Right lobe of liver (tissue), 6 donors: ENCODE measurements around the gene EPHA3. TPM values are rescaled to one million over a fixed set of nuclear protein-coding genes. Genes with fewer than 3 reads are reported as not detected.

Experiments used
- ATAC-seq, 4 donors: fragments of 200-7000 bp; cut with Tn5 transposase; one replicate each; pipeline ENCODE4 v1.9.1; 2020; ENCODE audit warnings: mild to moderate bottlenecking in 4 of 4, moderate library complexity in 4 of 4
- DNase-seq, 3 donors: peaks; one replicate each; pipeline ENCODE4 v3.0.0-alpha.2; 2020
- H3K27ac ChIP-seq, 3 donors: fragments of 200-600 bp; one replicate each; pipeline ENCODE4 v1.8.0; 2022
- H3K27me3 ChIP-seq, 2 donors: fragments of 200-600 bp; one replicate each; pipeline ENCODE4 v1.8.0; 2022
- H3K36me3 ChIP-seq, 4 donors: fragments of 200-600 bp; sonication (generic) in 1 of 4; one replicate each; pipeline versions ENCODE4 v1.5.1 to v1.8.0; 2017 to 2022; ENCODE audit warnings: control low read depth in 1 of 4
- H3K4me1 ChIP-seq, 4 donors: fragments of 200-600 bp; sonication (generic) in 1 of 4; one replicate each; pipeline versions ENCODE4 v1.5.1 to v1.8.0; 2017 to 2022; ENCODE audit warnings: control low read depth in 1 of 4
- H3K4me3 ChIP-seq, 3 donors: fragments of 200-600 bp; one replicate each; pipeline ENCODE4 v1.8.0; 2022
- H3K9me3 ChIP-seq, 4 donors: fragments of 200-600 bp; sonication (generic) in 1 of 4; one replicate each; pipeline versions ENCODE4 v1.5.1 to v1.8.0; 2017 to 2022; ENCODE audit warnings: control low read depth in 1 of 4
- CTCF ChIP-seq, 4 donors: fragments of 200-600 bp in 3 of 4; fragments of 450-650 bp in 1 of 4; IDR thresholded peaks; one replicate each; pipeline versions ENCODE4 v1.5.1 to v1.8.0; 2016 to 2022; ENCODE audit warnings: antibody characterized with exemption in 4 of 4, mild to moderate bottlenecking in 2 of 4
- POLR2A ChIP-seq: fragments of 450-650 bp; IDR thresholded peaks from one replicate; pipeline ENCODE4 v1.6.1; 2017; ENCODE audit warnings: antibody characterized with exemption, mild to moderate bottlenecking
- WGBS: methylation state at CpG from one replicate; pipeline ENCODE4 v1.1.6; 2018; ENCODE audit warnings: low coverage, low lambda C conversion rate; ENCODE audit not compliant: insufficient coverage; ENCODE audit errors: missing lambda C conversion rate; 5-methylcytosine and 5-hydroxymethylcytosine counted together
- intact Hi-C, 2 donors: fragments of 100-400 bp; cut with DNase I; formaldehyde crosslinking; loops; one replicate each; pipeline versions ENCODE4 v1.11.2 to v1.14.1; 2022
- total RNA-seq, 6 experiments: library from RNA; depleted of rRNA in 2 of 6; stranded (reverse); fragments of >200 nt in 2 of 6; fragmentation: NEBNext Ultra II Directional in 3 of 6; extraction: Animal tissue kit (Norgen Biotek cat#: 25700) in 3 of 6; gene quantifications; one replicate each; pipeline versions ENCODE4 v1.1.0 to v1.2.4, GENCODE V29; 2016 to 2023
- donor health status: DM: no; HTN: yes; CAD: no.
- donor health status: DM: no; HTN: no; CAD: no.
- donor health status: DM: no; HTN: no; CAD: no.
- donor health status: DM: no; HTN: yes; CAD: no.
- donor health status: DM: no; HTN: yes; CAD: no.

Gene EPHA3
- total RNA-seq, 6 experiments from 2014 or later: 0.95 to 2.9 (median 1.5) TPM

- DNase-seq (no peak), ATAC-seq (no peak)
- no peaks in the 10 kb centered on the region for H3K27me3 ChIP-seq
- TF ChIP-seq POLR2A: no peak
- TF ChIP-seq CTCF (IDR thresholded peaks at IDR 0.05): no peak
- WGBS: 71% methylated on average over 1 of the region's 1 CpG
- no peaks in the 10 kb centered on the region for H3K9me3 ChIP-seq
- no peak overlapping the region for H3K4me3 ChIP-seq
- H3K36me3 ChIP-seq: no peaks in the 10 kb centered on the region
- no peak overlapping the region for H3K27ac ChIP-seq
- H3K4me1 ChIP-seq: no peaks in the 10 kb centered on the region
- intact Hi-C loops: no loop called here
These were observed 265.0 kb downstream of the EPHA3 start for GRCh38 chr3:89372456-89372855.

- no peak for TF ChIP-seq CTCF (IDR thresholded peaks at IDR 0.05)
- no peak for TF ChIP-seq POLR2A
- H3K27me3 ChIP-seq: no peaks in the 10 kb centered on the region
- no peak for DNase-seq
- no peaks in the 10 kb centered on the region for H3K9me3 ChIP-seq
- intact Hi-C loops: no loop called here
- no peak overlapping the region for H3K4me3 ChIP-seq
- H3K27ac ChIP-seq: no peak overlapping the region
- ATAC-seq: no peak
- no peaks in the 10 kb centered on the region for H3K4me1 ChIP-seq
- H3K36me3 ChIP-seq: no peaks in the 10 kb centered on the region
These were observed 266.0 kb downstream of the EPHA3 start for GRCh38 chr3:89373434-89373833.

GRCh38 chr3:89375451-89375850 is 268.0 kb downstream of the EPHA3 start:
- no peak for TF ChIP-seq POLR2A
- no peak for TF ChIP-seq CTCF (IDR thresholded peaks at IDR 0.05)
- intact Hi-C loops: no loop called here
- Histone ChIP-seq H3K9me3 (no peaks in the 10 kb centered on the region), H3K27me3 (no peaks in the 10 kb centered on the region), H3K4me1 (no peaks in the 10 kb centered on the region), H3K4me3 (no peak overlapping the region), H3K36me3 (no peaks in the 10 kb centered on the region), H3K27ac (no peak overlapping the region)
- 14% methylated on average over 1 of the region's 1 CpG for WGBS
- DNase-seq (no peak), ATAC-seq (no peak)

- no peak overlapping the region for H3K27ac ChIP-seq
- 37% methylated on average over 4 of the region's 4 CpGs for WGBS
- H3K9me3 ChIP-seq: no peaks in the 10 kb centered on the region
- H3K4me1 ChIP-seq: no peaks in the 10 kb centered on the region
- H3K4me3 ChIP-seq: no peak overlapping the region
- no peak for TF ChIP-seq CTCF (IDR thresholded peaks at IDR 0.05)
- TF ChIP-seq POLR2A: no peak
- ATAC-seq: no peak
- no peaks in the 10 kb centered on the region for H3K36me3 ChIP-seq
- intact Hi-C loops: no loop called here
- no peaks in the 10 kb centered on the region for H3K27me3 ChIP-seq
- no peak for DNase-seq
These were observed 272.6 kb downstream of the EPHA3 start for GRCh38 chr3:89380016-89380415.

GRCh38 chr3:89392991-89393390 is 285.6 kb downstream of the EPHA3 start:
- TF ChIP-seq CTCF (IDR thresholded peaks at IDR 0.05): no peak
- no peak for TF ChIP-seq POLR2A
- Histone ChIP-seq H3K4me1 (no peaks in the 10 kb centered on the region), H3K27me3 (no peaks in the 10 kb centered on the region), H3K27ac (no peak overlapping the region), H3K36me3 (no peaks in the 10 kb centered on the region), H3K9me3 (no peaks in the 10 kb centered on the region), H3K4me3 (no peak overlapping the region)
- no peak for ATAC-seq
- WGBS: 71% methylated on average over 3 of the region's 3 CpGs
- intact Hi-C loops: no loop called here
- DNase-seq: no peak
